ENCODE data around the gene OAT.
"Not testable (repeated sequence)": the region's sequence is repeated elsewhere in the genome, so short reads cannot be mapped to it uniquely, and the experiment has no call there.

OAT gene

GRCh38 chr10:124375691-124376090, 43.0 kb downstream of the OAT start:
- DNase-seq: no peak

DNA sequence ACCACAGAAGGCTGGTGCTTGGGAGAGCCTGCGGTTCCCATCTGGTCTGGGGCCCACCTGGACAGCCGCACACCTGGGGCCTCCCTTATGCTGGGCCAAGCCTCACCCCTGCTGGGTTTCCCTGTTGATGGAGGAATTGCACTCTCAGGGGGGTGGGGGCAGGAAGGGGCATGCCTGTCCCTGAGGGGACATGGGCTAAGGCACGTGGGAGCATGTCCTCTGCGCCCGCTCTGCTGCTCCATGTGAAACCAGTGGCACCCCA, 43.4 kb downstream of the OAT start:
- peak; percentile 49 for DNase-seq

GRCh38 chr10:124374535-124375352, 44.0 kb downstream of the OAT start:
- DNase-seq: peak; percentile 53

- no peak for DNase-seq
Measured at GRCh38 chr10:124372899-124373298, 45.8 kb downstream of the OAT start.

- DNase-seq: no peak
Measured at GRCh38 chr10:124370426-124370825, 48.3 kb downstream of the OAT start.

- no peak for DNase-seq
Measured at GRCh38 chr10:124369986-124370385, 48.7 kb downstream of the OAT start.

DNA sequence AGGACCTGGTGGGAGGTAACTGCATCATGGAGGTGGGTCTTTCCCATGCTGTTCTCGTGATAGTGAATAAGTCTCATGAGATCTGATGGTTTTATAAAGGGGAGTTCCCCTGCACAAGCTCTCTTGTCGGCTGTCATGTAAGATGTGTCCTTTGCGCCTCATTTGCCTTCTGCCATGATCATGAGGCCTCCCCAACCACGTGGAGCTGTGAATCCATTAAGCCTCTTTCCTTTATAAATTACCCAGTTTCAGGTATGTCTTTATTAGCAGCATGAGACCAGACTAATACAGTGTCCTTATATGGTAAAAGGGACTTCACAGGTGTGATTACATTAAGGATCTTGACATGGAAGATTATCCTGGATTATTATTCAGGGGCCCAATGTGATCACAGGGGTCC, 49.2 kb downstream of the OAT start:
- not testable (repeated sequence) for DNase-seq

DNA sequence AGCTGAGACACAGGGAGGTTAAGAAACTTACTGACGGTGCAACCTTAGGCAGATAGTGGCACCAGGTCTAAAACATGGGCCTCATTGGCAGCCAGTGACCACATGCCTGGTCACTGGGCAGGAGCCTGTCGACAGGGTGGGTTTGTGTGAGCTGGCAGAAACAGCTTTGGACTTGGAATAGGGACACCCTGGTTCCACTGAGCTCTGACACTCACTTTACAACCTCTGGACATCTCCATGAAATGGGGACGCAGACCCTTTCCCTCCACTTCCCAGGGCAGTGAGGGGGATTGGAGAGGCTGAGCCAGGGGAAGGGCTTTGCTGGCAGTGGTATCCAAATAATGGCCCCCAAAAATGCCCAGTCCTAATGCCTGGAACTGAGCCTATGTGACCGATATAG, 49.7 kb downstream of the OAT start:
- DNase-seq: no peak

- no peak for DNase-seq
Measured at GRCh38 chr10:124367936-124368335, 50.8 kb downstream of the OAT start.

- DNase-seq: no peak
Measured at GRCh38 chr10:124367414-124367813, 51.3 kb downstream of the OAT start.

GRCh38 chr10:124366825-124367224, 51.9 kb downstream of the OAT start:
- DNase-seq: no peak

DNA sequence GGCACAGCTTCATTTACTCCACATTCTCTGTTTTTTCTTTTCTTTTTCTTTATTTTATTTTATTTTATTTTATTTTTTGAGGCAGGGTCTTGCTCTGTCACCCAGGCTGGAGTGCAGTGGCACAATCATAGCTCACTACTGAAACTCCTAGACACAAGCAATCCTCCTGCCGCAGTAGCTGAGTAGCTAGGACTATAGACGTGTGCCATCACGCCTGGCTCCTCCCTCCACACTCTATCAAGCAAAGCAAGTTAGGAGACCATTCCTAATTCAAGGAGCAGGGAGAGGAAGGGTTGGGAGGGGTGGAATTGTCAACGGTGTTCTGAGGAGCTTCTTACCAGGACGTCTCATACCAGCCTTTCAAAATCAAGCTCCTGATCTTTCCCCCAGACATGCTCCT, 52.4 kb downstream of the OAT start:
- DNase-seq: no peak

DNA sequence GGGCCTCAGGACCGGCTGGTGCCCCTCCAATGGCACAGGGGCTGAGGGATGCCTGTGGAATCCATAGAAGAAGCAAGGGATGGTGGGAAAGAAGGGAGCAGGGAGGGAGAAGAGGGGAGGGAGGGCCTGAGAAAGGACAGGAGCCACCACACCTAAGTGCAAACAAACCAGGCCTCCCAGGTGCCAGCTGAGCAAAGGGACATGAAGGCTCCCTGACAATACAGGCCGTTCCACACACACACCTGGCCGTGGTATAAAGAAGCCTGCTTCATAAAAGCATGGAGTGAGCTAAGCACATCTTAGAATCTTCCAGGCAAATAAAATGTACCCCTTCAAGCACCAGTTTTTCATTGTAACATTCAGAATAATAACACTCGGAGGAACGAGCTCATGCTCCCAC, 54.0 kb downstream of the OAT start:
- DNase-seq: no peak

DNA sequence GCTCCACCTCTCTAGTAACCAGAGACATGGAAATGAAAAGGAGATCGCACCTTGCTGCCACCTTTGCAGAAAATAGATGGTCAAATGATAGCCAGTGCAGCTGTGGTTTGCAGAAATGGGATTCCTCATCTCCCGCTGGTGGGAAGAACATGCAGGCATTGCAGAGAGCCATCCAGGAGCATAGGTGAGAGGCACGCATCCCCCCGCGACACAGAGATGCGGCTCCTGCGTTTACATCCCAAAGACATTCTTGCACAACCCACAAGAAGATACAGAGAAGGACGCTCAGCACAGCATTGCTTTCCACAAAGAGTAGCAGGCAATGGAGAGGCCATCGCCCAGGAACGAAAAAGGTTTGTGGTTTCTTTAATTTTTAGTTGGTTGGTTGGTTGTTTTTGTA, 56.2 kb downstream of the OAT start:
- no peak for DNase-seq

GRCh38 chr10:124359336-124359832, 59.3 kb downstream of the OAT start:
- no peak for DNase-seq

- peak; percentile 57 for DNase-seq
Measured at GRCh38 chr10:124357561-124357885, 61.2 kb downstream of the OAT start.

GRCh38 chr10:124356701-124357560, 61.8 kb downstream of the OAT start:
- peak; percentile 30 for DNase-seq

GRCh38 chr10:124354411-124355382, 64.0 kb downstream of the OAT start:
- DNase-seq: peak; percentile 68

DNA sequence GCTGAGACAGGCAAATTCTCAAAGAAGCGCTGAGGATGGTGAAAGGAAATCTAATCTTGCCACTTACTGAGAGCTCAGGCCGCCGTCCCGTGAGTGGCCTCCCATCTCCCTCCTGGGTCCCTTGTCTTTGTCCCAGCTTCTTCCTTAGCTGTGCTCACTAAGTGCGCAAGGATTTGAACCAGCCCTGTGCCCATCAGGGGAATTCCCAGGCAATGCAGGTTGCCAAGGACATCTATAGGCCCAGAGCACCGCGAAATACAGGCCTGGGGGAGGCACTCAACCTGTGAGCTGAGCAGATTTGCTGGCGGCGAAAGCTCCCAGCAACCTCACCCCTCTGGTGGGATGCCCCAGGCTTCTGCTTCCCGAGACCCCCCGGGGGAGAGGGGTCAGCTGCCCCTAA, 64.8 kb downstream of the OAT start:
- DNase-seq: peak; percentile 53

DNA sequence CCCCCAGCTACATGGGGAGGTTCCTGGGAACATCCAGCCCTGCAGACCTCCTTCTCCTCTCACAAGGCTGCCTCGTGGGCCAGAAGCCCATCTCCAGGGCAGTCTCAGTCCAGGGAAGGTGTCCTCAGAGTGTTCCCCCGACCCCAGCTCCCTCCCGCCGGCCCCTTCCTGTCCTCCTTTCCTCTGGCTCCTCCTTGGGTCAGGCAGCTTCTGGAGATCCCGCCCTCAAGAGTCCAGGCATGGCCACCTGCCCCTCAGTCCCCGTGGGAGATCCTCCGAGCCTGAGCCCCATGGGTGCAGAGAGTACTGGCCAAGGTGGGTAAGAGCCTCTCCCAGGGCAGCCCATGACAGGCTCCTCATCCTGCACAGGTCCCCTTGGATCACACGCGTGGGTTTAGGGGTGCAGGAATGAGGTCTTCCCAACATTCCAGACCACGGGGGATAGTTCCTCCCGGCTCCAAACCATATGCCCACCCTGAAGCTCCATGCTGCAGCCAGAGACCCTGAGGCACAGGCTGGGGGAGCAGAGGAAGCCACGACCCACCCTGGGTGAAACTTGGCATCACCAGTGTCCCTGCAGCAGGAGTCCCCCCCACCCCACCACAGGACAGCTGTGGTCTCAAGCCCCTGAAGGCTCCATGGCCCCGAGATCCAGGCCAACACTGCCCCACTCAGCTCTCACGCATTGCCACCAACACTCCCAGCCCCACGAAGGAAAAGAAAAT, 65.5 kb downstream of the OAT start:
- peak; percentile 54 for DNase-seq

DNA sequence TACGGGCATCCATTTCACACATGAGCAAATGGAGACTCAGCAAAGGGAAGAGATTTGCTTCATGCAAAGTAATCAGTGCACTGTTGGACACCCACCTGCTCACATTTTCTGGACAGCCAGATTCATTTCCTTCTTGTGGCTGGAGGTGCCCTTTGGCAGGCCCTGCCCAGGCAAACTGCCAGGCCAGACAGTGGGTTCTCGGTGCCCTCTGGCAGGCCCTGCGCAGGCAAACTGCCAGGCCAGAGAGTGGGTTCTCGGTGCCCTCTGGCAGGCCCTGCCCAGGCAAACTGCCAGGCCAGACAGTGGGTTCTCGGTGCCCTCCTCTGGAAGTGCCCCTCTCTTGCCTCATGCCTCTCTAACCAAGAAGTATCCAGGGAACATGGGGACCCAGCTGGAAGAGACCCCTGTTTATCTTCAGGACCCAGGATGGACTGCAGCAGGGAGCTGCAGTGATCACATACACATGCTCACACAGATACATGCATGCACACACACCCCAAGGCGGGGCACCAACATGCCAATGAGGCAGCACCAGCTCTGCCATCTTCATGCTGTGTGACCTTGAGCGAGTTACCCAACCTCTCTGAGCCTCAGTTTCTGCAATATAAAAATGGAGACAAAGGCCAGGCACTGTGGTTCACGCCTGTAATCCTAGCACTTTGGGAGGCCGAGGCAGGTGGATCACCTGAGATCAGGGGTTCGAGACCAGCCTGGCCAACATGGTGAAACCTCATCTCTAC, 67.1 kb downstream of the OAT start:
- DNase-seq: peak; percentile 54

GRCh38 chr10:124350806-124351205, 67.9 kb downstream of the OAT start:
- peak; percentile 10 for DNase-seq
